ENCODE measurements around the gene TSC1. TPM values are rescaled to one million over a fixed set of nuclear protein-coding genes. Genes with fewer than 3 reads are reported as not detected.
A peak's percentile ranks its signal among the peaks of the same experiment; 100 is the strongest.

The TSC1 gene
- total RNA-seq, 1 donor from 2014 or later = 50.9 TPM

DNA sequence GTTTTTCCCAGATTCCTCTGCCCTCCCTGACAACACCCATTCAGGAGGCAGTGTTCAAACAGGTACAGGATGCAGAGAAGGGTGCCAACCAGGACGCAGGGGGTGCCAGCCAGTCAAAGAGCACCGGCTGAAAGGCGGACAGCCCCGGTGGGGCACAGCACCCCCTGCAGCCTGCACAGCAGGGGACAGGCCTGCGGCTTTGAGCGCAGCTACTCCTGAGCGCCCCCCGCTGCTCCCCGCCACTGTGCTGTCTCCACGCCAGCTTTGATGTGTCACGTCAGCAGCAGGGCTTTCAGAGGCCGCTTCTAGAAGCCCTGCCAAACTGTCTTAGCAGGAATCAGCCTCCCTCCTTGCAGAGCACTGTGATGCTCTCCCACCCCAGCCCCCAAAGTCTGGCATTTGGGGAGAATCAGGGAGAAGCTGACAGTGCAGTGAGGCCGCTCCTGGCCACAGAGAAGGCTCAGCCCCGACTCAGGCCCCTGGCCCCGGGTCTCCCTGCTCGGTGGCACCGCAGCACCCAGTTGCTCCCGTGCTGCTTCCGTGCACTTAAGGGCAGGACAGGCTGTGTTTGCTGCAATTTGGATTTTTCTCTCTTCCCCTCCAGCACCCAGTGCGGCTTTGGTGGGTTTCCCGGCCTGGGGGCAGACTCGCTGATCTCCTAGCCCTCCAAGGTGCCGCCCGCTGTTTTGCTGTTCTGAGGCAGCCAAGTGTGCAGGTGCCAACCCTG lies 86.6 kb downstream of the TSC1 start:
- Mint-ChIP-seq H3K9me3 (no peaks in the 10 kb centered on the region), H3K27me3 (ENCODE audit: low read depth) (no peaks in the 10 kb centered on the region), H3K4me1 (peaks cover 4% of the 10 kb centered on the region), H3K27ac (ENCODE audit: unreplicated experiment) (no peak overlapping the region), H3K4me3 (no peak overlapping the region), H3K36me3 (ENCODE audit: low read depth) (no peaks in the 10 kb centered on the region)
- no peak for DNase-seq (ENCODE audit: low read depth, low spot score)
- TF ChIP-seq, protein P1, sequence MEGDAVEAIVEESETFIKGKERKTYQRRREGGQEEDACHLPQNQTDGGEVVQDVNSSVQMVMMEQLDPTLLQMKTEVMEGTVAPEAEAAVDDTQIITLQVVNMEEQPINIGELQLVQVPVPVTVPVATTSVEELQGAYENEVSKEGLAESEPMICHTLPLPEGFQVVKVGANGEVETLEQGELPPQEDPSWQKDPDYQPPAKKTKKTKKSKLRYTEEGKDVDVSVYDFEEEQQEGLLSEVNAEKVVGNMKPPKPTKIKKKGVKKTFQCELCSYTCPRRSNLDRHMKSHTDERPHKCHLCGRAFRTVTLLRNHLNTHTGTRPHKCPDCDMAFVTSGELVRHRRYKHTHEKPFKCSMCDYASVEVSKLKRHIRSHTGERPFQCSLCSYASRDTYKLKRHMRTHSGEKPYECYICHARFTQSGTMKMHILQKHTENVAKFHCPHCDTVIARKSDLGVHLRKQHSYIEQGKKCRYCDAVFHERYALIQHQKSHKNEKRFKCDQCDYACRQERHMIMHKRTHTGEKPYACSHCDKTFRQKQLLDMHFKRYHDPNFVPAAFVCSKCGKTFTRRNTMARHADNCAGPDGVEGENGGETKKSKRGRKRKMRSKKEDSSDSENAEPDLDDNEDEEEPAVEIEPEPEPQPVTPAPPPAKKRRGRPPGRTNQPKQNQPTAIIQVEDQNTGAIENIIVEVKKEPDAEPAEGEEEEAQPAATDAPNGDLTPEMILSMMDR (conservative IDR thresholded peaks at IDR 0.05) = peak; percentile 13

DNA sequence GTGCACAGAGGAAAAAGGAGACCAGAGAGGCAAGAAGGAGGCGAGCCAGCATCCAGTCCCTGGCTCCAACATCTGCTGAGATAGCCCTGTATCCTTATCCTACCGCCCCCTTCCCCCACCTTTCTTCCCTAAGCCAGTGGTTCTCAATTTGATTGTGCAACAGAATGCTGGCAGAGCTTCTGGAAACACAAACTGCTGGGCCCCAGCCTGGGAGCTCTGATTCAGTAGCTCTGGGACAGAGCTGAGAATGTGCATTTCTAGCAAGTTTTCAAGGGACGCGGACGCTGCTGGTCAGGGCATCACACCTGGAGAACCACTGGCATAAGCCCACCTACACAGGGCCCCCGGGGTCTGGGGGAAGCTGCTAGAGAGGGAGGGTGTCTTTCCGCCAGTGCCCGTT lies 87.4 kb downstream of the TSC1 start:
- Mint-ChIP-seq H3K4me1 (no peaks in the 10 kb centered on the region), H3K27me3 (ENCODE audit: low read depth) (no peaks in the 10 kb centered on the region), H3K27ac (ENCODE audit: unreplicated experiment) (no peak overlapping the region), H3K36me3 (ENCODE audit: low read depth) (no peaks in the 10 kb centered on the region), H3K9me3 (no peaks in the 10 kb centered on the region), H3K4me3 (no peak overlapping the region)
- TF ChIP-seq, protein P1 (conservative IDR thresholded peaks at IDR 0.05) = no peak
- DNase-seq (ENCODE audit: low read depth, low spot score) = no peak

DNA sequence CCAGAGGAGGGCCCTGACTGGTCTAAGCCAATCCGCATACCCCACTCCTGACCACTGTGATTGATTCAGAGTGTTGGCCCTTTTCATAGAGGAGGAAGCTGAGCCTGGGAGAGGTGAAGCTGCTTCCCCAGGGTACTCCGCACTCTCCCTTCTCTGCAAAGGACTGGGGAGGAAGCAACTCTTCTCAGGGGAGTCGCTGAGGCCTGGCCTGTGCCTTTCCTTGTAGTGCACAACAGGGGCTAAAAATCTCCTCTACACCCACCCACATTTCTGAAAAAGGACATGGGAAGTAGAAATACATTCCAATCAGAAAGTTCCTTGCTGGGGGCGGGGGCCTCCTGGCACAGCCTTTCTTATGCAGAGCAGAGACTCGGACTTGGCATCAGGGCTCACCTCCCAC lies 88.5 kb downstream of the TSC1 start:
- TF ChIP-seq, protein P1 (conservative IDR thresholded peaks at IDR 0.05) = no peak
- Mint-ChIP-seq H3K27me3 (ENCODE audit: low read depth) (no peaks in the 10 kb centered on the region), H3K9me3 (no peaks in the 10 kb centered on the region), H3K4me3 (no peak overlapping the region), H3K4me1 (no peaks in the 10 kb centered on the region), H3K36me3 (ENCODE audit: low read depth) (no peaks in the 10 kb centered on the region), H3K27ac (ENCODE audit: unreplicated experiment) (peak overlapping the region; percentile 50)
- DNase-seq (ENCODE audit: low read depth, low spot score) = no peak

DNA sequence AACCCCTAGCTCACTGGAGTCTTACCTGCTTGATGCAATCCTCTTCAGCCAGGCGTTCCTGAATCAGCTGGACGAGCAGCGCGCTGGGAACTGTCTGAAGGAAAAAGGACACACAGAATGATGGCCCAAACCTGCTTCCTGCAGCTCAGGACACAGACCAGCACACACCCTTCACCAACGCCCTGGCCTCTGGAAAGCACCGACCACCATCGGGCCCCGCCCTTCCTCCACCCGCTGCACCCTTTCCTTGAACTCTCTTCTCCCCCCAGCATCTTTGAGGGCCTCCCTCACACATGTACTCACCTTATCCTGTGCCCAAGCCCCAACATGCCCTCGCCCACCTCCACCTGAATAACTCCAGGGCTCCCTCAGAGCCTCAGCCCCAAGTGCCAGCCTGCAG lies 89.6 kb downstream of the TSC1 start:
- no peaks in the 10 kb centered on the region for H3K27me3 Mint-ChIP-seq (ENCODE audit: low read depth)
- no peaks in the 10 kb centered on the region for H3K36me3 Mint-ChIP-seq (ENCODE audit: low read depth)
- no peaks in the 10 kb centered on the region for H3K9me3 Mint-ChIP-seq
- no peak for DNase-seq (ENCODE audit: low read depth, low spot score)
- no peak overlapping the region for H3K4me3 Mint-ChIP-seq
- no peaks in the 10 kb centered on the region for H3K4me1 Mint-ChIP-seq
- TF ChIP-seq, protein P1 (conservative IDR thresholded peaks at IDR 0.05) = no peak
- H3K27ac Mint-ChIP-seq (ENCODE audit: unreplicated experiment) = no peak overlapping the region

DNA sequence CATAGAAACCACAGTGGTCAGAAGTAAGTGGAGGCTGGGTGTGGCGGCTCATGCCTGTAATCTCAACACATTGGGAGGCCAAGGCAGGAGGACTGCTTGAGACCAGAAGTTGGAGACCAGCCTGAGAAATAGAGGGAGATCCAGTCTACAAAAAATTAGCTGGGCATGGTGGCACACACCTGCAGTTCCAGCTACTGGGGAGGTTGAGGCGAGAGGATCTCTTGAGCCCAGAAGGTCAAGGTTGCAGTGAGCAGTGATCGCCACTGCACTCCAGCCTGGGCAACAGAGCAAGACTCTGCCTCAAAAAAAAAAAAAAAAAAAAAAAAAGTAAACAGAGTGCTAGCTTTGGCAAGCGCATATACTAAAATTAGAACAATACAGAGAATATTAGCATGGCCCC lies 90.9 kb downstream of the TSC1 start:
- no peaks in the 10 kb centered on the region for H3K27me3 Mint-ChIP-seq (ENCODE audit: low read depth)
- no peak overlapping the region for H3K4me3 Mint-ChIP-seq
- H3K27ac Mint-ChIP-seq (ENCODE audit: unreplicated experiment) = no peak overlapping the region
- no peaks in the 10 kb centered on the region for H3K36me3 Mint-ChIP-seq (ENCODE audit: low read depth)
- DNase-seq (ENCODE audit: low read depth, low spot score) = no peak
- H3K4me1 Mint-ChIP-seq = peaks cover 5% of the 10 kb centered on the region
- H3K9me3 Mint-ChIP-seq = no peaks in the 10 kb centered on the region
- TF ChIP-seq, protein P1 (conservative IDR thresholded peaks at IDR 0.05) = no peak

Data from neural crest cell (in vitro differentiated cells).